ENCODE results near the gene SH2B3.
"Not testable (repeated sequence)": the region's sequence is repeated elsewhere in the genome, so short reads cannot be mapped to it uniquely, and the experiment has no call there.

Gene SH2B3

DNA sequence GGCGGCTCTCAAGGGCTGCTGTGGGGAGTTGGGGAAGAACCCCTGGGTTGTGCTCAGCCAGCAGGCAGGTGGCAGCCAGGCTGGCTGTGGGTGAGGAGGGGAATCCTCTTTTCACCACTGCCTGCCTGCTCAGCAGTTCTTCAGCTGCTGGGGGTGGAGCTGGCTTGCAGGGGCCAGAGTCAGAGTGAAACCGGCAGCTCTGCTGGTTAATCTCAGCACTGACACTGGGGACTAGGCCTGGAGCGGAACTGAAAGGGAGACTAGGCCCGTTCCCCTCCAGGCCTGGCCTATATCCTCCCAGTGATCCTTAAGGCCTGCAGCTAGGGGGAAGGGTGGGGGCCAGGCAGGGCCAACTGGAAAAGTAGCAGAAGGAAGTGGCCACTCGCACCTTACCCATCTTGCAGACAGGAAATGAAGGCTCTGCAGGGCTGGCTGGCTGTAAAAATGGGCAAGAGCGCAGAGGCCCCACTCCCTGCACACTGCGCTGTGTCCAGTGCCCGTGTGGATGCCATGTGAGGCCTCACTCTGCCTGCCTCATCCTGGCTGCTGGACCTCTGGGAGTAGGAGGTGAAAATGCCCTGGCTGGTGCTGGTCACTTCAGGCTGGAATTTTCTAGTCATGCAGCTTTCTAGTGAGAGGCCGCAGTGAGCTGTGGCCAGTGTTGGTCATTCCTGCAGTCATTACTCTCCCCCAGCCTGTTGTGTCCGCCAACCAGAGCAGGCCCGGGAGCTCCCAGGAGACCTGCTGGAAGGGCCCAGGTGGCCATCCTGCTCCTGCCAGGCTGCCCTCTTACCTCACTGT, 39.4 kb downstream of the SH2B3 start:
- DNase-seq (ENCODE audit: low read depth): peak; percentile 83

DNA sequence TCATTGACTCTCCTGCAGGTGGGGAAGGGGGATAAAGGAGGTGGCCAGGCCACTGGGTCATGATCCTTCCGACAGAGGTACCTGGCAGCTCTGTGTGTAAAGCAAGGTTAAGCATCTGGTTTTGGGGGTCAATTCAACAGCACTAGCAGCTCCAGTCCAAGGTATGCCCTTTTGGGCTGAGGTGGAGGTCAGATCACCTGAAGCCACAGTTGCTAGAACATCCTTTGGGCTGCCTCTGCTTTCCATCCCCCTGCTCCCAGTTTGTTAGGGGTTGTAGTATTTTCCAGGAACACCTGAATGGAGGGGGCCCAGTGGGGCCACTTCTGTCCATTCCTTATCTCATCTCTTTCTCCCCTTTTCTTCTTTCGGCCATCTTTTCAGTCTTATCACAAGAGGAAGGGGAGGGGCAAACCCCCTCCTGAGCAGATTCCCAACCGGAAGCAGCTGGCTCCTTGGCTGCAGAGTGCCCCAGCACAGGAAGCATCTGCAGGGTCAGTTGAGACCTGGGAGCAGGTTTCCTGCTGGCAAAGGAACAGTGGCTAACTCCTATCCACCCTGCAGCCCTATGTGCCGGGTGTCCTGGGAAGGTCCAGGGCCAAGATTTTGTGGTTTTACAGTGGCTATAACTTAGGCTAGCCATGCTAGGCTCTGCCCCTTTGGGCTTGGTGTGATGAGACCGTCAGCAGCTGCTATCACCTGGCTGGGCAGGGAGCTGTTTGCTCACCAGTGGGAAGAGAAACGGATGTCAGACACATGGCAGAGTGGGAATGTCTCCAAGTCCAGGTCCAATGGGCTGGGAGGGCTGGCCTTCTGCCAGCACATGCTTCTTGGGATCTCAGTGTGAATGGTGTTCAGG, 40.2 kb downstream of the SH2B3 start:
- DNase-seq (ENCODE audit: low read depth): no peak

DNA sequence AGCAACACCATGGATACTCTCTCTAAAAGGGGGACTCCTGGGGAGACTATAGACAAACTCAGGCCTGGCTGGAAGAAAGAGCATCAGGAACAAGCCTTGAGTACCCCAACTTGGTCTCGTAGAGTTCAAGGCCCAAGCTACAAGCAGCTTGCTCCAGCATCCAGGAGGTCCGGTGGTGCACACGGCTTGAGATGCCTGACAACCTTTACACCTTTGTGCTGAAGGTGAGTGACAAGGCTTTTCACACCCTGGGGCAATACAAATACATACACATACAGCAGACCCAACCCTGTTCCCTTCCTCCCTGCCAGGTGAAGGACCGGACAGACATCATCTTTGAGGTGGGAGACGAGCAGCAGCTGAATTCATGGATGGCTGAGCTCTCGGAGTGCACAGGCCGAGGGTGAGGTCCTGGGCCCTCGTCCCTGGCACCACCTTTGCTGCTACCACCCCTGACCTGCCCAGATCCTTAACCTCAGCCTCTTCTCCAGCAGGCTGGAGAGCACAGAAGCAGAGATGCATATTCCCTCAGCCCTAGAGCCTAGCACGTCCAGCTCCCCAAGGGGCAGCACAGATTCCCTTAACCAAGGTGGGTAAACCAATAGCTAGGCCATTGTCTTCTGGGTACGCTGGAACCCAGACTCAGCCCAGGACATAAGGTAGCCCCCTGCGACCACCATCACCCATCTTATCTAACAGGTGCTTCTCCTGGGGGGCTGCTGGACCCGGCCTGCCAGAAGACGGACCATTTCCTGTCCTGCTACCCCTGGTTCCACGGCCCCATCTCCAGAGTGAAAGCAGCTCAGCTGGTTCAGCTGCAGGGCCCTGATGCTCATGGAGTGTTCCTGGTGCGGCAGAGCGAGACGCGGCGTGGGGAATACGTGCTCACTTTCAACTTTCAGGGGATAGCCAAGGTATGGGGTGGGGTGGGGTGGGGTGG, 41.2 kb downstream of the SH2B3 start:
- no peak for DNase-seq (ENCODE audit: low read depth)

DNA sequence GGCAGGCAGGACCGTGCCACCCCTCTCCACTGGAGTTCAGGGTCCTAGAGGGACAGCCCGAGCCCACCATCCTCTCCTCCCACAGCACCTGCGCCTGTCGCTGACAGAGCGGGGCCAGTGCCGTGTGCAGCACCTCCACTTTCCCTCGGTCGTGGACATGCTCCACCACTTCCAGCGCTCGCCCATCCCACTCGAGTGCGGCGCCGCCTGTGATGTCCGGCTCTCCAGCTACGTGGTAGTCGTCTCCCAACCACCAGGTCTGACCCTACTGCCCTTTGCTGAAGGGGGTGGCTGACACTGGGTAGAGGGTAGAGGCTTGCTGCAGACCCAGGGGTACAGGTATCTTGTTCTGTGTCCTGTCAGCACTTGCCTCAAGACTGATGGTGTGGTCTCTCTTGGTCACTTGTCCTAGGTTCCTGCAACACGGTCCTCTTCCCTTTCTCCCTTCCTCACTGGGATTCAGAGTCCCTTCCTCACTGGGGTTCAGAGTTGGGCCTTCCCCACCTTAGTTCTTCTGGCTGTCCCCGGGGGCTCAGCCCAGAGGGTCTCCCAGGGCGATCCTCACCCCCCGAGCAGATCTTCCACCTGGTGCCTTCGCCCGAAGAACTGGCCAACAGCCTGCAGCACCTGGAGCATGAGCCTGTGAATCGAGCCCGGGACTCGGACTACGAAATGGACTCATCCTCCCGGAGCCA, 42.0 kb downstream of the SH2B3 start:
- DNase-seq (ENCODE audit: low read depth): no peak

DNA sequence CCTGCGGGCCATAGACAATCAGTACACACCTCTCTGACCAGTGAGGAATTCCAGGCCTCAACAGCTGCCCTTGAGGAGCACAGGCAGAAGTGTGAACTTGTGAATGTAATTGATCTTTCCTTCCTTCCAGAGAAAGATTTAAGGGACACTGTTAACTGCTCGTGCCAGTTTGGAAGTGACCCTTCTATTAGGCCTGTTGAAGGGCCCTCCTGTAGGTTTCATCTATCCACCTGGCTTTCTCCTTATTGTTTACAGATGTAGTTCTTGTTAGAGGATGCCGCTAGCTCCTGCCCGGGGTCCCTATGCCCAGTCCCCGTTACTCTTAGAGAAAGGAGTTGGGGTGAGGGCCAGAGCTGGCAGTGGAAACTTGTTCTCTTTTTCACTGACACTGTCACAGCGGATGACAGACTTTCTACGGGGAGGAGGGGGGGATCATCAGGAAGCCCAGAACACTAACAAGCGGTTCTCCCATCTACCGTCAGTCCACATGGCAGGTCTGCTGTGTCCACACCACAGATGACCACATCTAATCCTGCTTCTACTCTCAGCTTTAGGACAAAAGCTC, 42.6 kb downstream of the SH2B3 start:
- no peak for DNase-seq (ENCODE audit: low read depth)

DNA sequence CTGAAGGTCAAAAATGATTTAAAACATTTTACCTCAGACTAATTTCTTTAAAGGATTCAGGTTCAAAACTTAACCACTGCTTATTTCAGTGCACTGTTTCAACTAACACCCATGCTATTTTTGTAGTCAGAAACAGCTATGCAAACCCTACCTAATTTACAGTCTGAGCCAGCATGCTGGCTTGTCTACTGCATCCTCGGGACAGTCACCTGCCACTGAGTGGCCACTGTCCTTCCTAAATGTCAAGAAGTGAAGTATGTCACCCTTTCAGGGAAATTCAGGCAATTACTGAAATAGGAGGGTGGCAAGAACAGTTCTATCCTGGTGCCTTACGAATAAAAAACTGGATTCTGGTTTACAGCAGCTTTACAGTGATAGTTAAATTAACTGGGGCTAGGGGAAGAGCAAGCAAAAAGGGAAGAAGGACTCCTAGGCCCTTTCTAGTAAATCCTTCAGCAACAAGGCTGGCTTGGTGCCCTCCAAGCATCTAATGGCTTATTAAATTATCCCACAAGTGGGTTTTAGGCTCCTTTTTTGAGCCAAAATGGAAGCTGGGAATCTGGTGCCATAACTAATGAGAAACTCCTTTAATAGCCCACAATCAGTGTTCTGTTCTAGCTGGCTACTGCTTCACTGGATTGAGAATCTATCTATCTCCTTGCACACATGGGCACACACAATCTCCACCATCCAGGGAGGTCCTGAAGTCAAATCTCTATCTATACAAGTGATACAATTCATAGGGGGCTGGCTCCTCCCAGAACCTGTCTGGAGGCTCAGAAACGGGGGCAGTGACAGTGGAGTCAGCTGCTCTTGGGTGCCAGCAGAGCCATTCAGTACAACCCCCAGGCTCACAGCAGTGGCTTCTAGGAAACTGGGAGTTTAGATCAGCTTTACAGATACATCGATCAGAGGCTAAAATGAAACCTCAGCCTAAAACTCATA, 43.4 kb downstream of the SH2B3 start:
- no peak for DNase-seq (ENCODE audit: low read depth)

DNA sequence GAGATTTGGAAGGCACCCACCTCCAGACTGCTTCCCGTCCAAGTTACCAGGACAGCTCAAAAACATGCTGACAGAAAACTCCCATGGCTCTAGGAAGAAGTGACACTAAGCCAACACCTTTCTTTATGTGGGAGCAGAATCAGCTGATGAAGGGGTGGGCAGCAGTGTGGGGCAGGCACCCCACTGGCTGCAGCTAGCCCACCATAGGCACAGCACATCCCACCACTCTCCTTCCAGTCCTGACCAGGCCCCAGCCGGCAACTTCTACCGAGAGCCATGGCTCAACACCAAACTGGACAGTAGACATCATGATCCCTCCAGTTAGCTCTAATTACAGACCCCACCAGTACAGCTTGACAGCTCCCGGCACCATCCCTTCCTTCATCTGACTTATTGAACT, 45.0 kb downstream of the SH2B3 start:
- no peak for DNase-seq (ENCODE audit: low read depth)

DNA sequence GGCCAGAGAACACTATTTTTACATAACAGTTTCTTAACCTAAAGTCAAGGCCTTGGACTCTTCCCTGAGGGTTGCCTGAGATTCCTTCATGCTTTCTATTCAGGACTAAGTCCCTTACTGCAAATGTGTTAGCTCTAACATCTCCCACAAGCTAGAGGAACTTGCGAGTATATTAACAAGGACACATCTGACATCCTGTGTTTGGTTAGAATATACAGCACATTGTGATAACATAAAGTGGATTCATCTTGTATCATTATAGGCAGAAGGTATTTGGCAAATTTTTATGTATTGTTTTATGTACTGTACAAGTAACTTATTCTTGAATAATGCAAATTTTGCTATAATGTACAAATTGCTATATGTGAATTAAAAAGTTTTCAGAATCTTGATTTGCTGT, 45.5 kb downstream of the SH2B3 start:
- DNase-seq (ENCODE audit: low read depth): no peak

DNA sequence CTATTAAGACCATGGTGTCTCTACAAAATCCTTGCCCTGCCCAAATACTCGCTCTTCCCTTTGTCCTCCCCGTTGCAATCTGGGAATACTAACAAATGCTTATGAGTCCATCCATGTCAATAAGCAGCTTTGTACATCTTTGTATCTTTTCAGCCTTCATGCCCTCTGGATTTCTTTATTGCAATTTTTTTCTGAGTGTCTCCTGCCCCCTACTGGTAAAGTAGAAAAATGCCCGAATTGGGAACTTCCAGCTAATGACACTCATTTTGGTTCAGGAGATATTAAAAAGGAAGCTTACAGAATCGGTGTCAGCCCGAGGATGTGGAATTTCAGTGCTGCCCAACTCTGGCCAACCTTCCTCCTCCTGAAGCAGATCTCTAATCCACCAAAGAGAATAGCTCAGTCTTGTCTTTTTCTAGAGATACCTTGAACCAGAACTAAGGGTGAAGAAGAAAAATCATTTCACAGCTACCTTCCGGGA, 46.0 kb downstream of the SH2B3 start:
- DNase-seq (ENCODE audit: low read depth): no peak

DNA sequence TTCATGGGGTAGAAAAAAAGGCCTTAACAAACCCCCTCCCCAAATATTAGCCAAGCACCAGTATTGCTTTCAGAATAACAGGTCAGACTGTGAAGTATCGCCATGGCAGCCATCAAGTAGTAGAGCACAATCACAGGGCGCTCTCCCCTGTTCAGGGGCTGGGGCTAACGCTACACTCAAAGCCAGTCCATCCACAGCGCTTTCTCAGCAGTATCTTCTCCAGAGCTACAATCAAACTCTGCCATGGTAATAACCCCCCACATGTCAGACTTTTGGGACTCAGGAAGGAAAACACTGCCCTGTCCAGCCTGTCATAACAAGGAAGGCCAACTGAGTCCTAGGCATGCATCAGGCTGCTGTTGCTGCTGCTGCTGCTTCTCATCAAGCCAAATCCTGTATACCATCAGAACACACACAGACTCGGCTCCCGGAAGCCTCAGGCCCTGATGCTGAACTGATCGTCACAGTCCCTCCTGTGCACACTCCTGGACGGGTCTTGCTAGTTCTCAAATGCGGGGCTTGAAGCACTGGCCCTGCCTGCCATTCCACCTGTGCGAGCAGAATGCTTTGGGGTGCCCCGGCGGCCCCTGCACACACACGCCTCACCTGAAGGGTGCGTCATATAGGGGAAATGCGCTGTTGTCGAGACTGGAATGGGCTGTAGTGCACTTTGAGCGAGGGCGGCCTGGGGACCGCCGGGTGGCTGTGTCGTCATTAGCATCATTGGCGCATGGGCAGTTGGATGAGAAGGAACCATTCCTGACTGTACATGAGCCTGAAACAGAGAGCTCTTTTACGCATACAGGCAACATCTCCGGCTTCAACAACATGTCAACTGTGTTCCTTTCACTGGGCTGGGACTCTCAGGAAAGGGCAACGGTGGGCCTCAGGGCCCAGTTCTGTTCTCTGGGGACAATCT, 47.6 kb downstream of the SH2B3 start:
- no peak for DNase-seq (ENCODE audit: low read depth)

DNA sequence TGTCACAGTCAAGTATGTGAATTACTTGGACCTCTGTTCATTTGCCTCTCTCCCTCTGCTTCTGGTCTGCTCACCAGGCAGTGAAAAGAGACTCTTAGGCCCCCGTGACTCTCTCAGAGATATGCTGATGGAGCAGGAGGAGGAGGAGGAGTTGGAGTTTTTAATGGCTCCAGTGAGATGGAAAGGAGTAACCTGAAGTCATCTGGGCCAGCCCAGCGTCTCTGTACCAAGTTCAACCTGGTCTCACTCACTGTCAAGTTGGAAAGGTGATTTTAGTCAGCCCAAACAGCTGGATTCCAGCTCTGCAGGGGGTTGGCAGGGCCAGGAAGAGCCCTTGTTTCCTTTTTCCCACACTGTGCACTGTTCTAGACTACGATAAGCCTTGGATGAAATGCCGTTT, 48.6 kb downstream of the SH2B3 start:
- DNase-seq (ENCODE audit: low read depth): no peak

DNA sequence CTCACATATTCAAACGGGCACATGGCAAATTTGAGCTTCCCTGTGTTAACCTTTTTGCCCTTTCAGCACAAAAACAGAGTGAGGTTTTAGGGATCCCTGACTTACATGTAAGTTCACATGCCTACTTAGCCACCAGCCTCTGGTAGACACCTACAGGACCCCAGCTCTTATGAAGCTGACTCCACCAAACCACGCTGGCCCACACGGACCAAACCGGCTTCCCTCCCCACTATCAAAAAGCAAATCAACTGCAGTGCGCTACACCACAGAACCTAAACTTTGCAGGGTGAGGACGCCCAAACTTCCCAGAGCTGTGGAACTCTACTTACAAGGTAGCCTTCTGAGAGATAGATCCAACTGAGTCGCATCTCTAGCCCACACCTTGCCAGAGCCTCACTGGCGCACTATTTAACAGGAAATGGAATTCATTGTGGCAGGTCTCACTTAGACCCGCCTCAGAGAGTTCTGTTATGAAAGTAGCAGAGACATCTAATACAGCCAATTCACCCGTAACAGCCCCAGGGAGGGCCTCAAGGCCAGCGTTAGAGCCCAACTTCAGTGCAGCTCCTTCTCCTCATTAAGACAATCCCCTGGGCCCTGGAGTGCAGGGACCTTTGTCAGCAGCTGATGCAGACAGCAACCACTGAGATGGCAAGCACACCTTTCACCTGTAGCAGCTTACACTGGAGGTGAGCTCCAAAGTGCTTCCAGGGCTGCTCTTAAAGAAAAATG, 49.2 kb downstream of the SH2B3 start:
- no peak for DNase-seq (ENCODE audit: low read depth)

DNA sequence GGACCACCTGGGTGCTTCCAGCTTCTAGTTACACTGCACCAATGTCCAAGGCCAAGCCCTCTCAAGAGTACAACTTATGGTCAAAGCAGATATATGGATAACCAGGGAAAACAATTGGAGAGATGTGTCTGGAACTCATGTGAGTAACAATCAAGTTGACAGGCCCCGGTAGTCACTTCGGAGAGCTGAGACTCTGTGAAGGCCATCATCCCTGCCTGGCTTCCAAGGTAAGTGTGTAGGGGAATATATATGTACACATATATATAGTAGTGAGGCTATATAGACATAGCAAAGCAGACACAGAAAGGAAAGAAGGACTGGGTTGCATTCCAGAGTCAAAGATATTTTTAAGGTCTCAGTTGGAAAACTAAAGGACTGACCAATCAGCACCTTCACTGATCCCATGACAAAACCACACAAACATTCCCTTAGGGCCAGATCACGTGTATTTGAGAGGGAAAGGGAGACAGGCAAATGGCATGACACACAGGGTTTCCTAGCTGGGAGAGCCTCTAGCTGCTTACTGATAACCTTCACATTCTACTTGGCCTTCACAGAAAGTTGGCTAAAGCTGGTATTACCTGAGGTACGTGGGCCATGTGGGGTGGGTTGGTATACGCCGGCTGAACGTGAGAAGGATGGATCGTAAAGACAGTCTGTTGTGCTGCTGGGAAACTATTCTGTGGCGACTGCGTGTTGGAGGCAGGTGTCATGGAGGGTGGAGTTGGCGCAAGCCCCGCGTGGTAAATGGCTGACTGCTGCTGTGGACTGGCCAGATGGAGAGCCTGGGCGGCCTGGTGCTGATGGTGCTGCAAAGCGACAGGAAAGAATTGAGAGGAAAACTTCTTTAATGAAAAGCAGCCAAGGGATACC, 50.0 kb downstream of the SH2B3 start:
- DNase-seq (ENCODE audit: low read depth): no peak

DNA sequence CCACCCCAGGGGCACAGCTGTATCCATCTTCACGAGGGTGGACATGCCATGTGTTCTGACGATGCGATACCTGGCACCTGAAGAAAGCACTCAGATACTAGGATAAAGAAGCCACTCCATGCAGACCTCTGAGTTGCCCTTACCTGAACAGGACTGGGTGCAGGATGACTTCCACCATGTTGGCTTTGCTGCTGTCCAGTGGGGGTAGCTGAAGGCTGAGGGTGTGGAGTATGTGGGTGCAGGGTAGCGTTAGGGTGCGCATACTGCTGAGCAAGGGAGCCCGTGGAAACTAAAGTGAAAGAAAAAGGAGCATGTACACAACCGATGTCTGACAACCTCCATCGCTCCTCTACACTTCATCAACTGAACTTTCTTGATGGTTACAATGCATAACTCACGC, 51.3 kb downstream of the SH2B3 start:
- no peak for DNase-seq (ENCODE audit: low read depth)

DNA sequence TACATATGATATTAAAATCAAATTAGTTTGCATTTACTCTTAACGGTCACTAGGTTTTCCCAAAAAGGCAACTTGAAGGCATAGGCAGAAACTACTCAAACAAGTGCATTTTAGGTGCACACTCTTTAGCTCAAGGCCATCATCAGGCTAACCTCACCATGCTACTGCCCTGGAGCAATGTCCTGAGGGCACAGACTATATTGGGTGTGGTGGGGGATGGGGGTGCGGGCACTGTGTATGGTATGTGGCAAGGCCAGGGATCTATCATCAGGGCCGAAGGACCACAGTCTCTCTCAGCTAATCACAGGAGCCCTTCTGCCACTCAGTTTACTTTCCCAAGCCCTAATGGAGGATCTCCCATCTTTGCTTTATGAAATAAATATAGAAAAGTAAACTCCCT, 51.9 kb downstream of the SH2B3 start:
- DNase-seq (ENCODE audit: low read depth): no peak

DNA sequence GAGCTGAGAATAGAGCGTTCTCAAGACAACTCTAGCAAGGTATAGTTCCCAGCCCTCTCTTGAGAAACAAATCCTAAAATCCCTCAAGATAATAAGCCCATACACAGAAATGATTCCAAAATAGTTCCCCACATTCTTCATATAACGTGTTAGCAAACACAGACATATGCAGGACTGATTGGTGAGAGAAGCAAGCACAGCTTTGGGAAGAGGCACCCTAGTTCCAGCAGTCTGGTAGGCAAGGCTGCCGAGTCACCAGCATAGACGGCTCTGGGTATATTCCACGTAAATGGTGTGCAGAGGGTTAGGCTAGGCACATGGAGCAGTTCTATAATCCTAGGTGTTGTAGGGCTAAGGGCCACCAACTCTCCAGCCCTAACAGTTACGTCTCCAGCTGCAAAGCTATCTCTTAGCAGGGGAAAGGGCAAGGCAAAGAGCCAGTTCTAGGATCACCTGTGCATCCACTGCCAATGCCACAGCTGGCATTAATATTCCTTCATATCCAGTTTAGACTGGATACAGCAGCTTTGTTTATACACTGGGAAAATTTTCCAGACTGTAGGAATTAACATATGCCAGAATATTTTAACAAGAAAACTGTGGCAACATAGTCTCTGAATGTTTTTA, 52.9 kb downstream of the SH2B3 start:
- DNase-seq (ENCODE audit: low read depth): no peak

DNA sequence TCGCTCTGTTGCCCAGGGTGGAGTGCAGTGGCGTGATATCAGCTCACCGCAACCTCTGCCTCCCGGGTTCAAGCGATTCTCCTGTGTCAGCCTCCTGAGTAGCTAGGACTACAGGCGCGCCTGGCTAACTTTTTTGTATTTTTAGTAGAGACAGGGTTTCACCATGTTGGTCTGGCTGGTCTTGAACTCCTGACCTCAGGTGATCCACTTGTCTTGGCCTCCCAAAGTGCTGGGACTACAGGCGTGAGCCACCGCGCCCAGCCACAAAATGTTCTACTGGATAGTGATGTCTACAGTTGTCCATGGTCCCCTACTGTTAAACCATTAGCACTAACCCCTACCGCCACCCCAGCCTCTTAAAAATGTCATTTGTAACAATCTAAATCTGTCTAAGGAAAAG, 54.4 kb downstream of the SH2B3 start:
- DNase-seq (ENCODE audit: low read depth): not testable (repeated sequence)

Data from activated T-cell treated with anti-CD3 and anti-CD28 coated beads for 24 hours (primary cell).